Cardiac fibroblast (primary cell): ENCODE results near the gene CBX5.

Experiments
- DNase-seq, 2 donors: peaks; one replicate each; pipeline versions ENCODE4 v3.0.0 to v3.0.0-alpha.2; 2010; ENCODE audit warnings: low read depth in 2 of 2
- H3K4me3 ChIP-seq, 2 donors: replicated peaks in 1 of 2; 1 replicate in 1 of 2; 2 replicates in 1 of 2; pipeline ENCODE4 v1.5.1; 2011; ENCODE audit warnings: low read depth in 2 of 2, low read length in 2 of 2, mild to moderate bottlenecking in 2 of 2, moderate library complexity in 1 of 2
- CTCF ChIP-seq: IDR thresholded peaks from one replicate; pipeline ENCODE4 v1.5.1; 2011; ENCODE audit warnings: low read depth, mild to moderate bottlenecking, low read length, inconsistent platforms

Gene CBX5

DNA sequence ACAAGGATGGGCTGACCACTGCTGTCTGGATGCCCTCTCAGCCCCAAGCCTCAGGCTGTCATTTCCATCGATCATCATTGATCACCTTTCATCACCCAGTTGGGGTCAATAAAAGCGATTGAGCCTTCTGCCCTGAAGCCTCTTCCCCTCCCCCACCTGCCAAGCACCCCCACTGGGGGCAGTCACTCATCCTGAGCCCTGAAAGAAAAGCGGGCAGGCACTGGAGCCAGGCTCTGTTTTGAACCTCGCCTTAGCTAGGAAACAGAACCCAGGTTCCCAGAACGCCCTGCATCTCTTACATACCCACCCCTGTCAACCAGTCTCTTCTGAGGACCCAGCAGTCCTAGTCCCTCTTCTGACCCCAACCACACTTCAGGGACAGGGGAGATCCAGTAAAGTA lies 96.9 kb downstream of the CBX5 start:
- no peak overlapping the region for H3K4me3 ChIP-seq
- TF ChIP-seq CTCF, result no peak
- DNase-seq, result no peak

DNA sequence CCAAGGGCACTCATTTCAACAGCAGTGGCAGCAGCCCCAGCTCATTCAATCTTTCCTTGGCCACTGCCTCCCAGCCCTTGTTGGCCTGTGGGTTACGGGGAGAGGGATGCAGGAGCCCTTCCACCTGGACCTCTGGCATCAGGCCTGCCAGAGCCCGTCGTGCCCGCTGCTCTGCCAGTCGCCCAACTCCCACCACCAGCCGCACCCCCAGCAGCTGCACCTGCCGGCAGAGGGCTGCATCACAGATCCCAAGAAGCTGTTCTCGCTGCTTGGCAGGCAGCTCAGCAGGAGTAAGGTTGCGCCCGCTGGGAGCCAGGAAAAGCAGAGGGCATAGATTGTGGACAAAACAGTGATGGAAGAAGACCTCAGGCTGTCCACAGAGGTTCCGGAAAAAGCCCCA lies 97.8 kb downstream of the CBX5 start:
- H3K4me3 ChIP-seq, result no peak overlapping the region
- DNase-seq, result no peak
- TF ChIP-seq CTCF, result no peak
